Iris pigment epithelial cell (primary cell): ENCODE measurements around the gene MAPK8.

ENCODE experiments used
- DNase-seq: peaks from one replicate; pipeline ENCODE4 v3.0.0-alpha.2; 2011; ENCODE audit warnings: low read depth

Gene MAPK8

DNA sequence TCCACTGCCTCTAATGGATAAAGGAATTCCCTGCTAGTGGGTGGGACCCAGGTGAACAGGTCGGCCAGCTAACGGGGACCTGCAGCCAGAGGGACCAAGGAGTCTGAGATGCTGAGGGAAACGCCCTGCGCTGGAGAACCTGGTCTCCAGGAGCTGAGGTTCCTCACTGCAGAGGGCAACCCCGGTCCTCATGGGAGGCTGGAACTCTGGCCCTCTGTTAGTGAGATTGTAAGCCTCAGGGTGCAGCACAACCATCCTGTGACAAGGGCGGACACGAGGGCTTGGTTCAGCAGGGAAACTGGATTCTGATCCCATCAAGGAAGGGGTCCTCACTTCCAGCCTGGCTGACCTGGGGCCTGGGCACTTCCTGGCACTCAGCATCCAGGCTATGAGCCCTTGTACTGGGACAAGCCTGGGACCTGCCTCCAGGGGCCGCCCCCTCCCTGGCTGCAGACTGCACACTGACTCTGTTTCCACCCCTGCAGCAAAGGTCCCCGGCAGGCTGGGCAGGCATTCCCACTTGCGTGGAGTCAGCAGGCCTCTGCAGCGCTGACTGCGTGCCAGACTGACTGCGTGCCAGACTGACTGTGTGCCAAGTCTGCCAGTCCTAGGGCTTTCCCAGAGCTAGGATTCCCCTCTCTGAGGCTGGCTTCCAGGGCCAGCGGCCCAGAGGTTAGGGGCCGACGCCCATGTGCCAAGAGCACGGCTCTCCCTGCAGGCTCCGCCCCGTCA is 143.2 kb downstream of the MAPK8 start:
- DNase-seq = no peak

GRCh38 chr10:48450233-48450740 is 143.8 kb downstream of the MAPK8 start:
- no peak for DNase-seq

- DNase-seq = no peak
These were observed 144.4 kb downstream of the MAPK8 start for GRCh38 chr10:48450741-48451466.

GRCh38 chr10:48451969-48452878 is 145.7 kb downstream of the MAPK8 start:
- no peak for DNase-seq

- DNase-seq = no peak
These were observed 146.5 kb downstream of the MAPK8 start for GRCh38 chr10:48452879-48453412.

DNA sequence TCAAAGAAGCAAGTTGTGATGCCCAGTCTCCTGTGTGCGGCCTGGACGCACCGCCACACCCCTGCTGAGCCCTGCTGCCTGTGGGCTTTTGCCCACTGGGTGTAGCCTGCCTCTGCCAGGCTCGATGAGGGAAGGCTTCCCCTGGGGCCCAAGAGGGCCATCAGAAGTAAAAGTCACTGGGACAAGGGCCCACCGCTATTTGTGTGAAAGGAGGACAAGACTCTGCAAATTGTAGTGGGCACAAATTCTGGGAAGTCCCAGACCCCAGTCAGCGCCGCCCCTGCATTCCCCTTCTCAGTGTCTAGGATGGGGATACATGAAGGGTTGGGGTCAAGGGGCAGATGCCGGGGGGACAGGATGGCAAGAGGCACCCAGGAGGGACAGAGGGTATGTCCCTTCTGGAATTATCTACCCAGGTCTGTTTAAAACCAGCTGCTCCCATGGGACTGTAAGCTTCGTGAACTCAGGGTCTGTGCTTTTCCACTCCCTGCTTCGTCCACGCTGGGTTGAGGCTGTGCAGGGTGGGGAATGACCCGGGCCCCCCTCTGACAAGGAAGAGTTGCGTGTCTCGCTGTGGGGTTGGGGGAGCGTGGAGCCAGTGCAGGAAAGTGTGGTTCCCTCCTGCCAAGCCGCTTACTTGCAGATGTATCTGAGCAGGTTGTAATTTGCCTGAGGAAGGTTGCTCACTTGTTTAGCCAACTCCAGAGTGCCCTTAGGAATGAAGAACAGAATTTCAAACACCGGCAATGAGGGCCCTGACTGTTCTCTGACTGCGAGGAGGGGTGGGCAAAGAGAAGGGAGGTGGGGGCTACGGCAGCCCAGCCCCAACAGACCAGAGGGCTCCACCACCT is 147.2 kb downstream of the MAPK8 start:
- DNase-seq = no peak

DNA sequence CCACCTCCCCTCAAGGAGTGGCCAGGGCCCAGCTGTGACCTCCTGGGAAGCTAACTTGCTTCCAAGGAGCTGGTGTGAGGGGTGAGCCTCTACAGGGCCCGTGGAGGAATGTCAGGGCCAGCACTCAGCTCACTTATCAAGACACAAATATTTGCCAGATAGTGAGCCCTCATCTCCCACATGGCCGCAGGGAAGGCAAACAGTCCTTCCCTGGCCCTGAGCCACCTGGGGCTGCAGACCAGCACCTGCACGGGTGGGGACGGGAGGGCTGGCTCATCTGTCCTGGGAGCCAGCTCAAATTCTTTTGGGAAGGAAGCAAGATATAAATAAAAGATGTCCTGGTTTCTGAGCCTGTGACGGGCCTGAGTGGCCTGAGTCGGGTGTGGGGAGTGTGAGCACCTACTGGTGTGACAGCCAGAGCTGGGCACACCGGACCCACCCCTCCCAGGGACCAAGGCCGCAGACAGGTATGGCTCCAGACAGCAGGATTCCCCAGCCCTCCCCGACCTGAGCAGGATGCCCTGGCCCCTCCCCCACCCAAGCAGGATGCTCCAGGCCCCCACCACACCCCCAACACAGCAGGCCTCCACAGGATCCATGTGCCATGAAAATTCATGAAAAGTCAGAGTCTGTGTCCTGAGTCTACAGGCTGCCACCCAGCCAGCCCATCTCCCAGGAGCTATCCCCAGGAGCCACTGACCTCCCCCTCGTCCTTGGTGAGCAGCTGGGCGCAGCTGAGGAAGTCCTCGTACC is 148.0 kb downstream of the MAPK8 start:
- no peak for DNase-seq

GRCh38 chr10:48455055-48455391 is 148.5 kb downstream of the MAPK8 start:
- DNase-seq = no peak

DNA sequence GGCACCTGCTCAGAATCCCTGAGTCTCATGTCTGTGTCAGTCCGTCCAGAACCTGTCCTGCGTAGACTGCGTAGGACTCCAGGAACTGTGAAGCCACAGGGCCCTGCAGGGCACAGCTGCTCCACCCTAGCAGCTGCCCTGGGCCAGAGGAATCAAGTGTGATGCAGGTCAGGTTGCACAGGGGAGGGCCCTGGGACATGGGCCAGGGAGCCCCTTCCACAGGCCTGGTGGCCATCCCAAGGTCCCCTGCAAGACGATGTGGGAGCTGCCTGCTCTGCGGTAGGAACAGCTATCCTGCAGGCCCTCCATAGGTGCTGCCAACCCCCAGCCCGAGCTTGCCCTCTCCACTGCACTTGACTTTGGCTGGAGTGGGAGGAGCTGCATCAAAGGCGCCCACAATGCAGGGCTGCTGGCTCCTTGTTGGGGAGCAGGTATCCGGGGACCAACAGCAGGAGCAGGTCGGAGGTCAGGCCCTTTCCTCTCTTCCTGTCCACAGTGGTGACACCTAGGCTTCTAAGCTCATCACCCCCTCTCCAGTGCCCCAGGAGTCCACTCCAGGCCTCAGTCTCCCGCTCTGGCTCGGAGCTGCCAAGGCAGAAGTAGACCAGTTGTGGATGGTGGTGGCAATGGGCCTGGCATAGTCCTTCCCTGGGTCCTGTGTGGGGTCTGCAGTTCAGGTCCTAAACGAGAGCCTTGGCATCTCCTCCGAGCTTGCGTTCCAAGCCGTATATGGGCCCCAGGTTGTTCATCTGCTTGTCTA is 149.1 kb downstream of the MAPK8 start:
- DNase-seq = no peak

DNA sequence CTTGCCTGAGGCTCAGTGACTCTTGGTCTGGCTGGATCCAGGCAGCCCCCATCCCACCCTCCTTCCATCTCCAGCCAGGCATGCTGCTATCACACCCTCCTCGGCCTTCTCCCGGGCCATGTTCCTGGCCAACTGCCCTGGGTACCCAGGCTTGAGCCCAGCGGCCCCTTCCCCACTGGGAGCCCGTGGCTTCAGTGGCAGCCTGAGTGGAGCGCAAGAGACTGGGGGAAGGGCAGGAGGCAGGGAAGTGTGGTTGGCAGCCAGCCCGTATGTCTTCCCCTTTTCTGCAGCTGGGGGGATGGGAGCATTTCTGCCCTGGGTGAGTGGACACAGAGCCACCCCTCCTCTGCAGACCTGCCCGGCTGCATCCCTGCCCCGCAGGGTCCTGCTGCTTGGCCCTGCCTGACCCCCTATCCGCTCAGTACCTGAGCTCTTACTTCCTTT is 149.9 kb downstream of the MAPK8 start:
- DNase-seq = no peak

GRCh38 chr10:48456808-48457761 is 150.6 kb downstream of the MAPK8 start:
- no peak for DNase-seq

- no peak for DNase-seq
These were observed 151.6 kb downstream of the MAPK8 start for GRCh38 chr10:48457949-48458661.

DNA sequence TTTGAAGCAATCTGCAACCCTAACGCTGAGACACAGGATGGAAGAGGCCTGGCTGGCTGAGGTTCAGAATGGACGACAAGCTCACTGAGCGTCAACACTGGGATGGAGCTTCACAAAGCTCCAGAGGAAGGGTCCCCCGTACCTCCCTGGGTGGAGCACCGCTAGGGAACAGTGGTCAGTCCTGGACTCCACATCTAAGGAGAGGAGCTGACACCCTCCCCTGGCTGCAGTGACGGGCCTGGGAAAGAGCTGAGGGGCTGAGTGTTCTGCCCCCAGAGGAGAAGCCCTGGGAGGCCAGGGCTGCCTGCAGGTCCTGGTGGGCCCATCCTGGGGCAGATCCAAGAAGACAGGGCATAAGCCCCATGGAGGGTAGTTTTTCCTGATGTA is 152.2 kb downstream of the MAPK8 start:
- DNase-seq = no peak

- no peak for DNase-seq
These were observed 153.0 kb downstream of the MAPK8 start for GRCh38 chr10:48459270-48460150.

DNA sequence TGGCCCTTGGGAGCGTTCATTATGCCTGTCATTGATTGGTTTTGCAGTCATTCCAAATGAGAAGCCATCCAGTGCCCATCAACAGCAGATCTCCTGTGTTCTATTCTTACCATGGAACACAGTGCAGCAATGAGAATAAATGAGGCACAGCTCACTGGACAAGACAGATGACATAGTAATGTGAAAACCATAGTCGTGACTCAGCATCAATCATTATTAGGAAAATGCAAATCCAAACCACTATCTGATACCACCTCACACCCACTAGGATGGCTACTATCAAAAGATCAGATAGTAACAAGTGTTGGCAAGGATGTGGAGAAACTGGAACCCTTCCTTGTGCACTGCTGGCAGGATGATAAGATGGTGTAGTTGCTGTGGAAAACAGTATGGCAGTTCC is 153.7 kb downstream of the MAPK8 start:
- no peak for DNase-seq

DNA sequence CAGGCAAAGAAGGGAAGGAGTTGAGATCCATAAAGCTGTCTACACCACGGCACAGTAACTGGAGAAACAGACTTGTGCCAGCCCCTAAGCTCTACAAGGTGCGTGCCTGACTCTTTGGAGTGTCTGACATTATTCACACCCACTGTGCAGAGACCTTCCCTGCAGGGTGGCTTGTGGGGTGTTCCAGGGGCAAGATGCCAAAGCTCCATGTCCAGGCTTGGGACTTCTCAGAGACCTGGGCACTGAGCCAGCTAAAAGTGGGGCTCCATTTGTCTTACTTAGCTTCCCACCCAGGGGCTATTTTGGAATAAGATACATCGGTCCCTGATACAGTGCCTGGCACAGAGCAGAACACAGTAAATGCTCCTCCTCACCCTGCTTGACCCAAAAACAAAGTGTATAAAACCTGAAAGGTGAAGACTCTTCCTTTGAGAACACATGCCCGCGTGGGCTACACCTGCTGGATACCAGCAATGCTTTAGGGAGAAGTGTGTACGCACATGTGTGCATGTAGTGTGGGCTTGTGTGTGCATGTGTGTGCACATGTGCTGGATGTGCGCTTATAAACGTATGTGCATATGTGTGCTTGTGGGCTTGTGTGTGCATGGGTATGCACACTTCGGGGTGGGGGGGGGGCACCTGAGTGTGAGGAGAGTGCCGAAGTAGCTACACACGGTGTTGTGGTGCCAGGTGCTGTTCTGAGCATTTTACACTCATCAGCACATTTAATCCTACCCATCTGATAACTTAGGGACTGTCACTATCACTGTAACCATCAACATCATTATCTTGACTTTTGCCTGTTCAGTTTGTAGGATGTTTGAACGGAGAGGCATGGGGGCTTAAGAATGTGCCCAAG is 155.4 kb downstream of the MAPK8 start:
- no peak for DNase-seq
